IPS DF 4.7 (cell line): ENCODE results near the gene PRKAG2.
"Not testable (repeated sequence)": the region's sequence is repeated elsewhere in the genome, so short reads cannot be mapped to it uniquely, and the experiment has no call there.

ENCODE experiments used
- DNase-seq: peaks from one replicate; pipeline ENCODE4 v3.0.0-alpha.2; 2013; ENCODE audit warnings: low spot score; ENCODE audit errors: extremely low read depth

The PRKAG2 gene

GRCh38 chr7:151754142-151754590, 122.7 kb downstream of the PRKAG2 start:
- peak; percentile 94 for DNase-seq

DNA sequence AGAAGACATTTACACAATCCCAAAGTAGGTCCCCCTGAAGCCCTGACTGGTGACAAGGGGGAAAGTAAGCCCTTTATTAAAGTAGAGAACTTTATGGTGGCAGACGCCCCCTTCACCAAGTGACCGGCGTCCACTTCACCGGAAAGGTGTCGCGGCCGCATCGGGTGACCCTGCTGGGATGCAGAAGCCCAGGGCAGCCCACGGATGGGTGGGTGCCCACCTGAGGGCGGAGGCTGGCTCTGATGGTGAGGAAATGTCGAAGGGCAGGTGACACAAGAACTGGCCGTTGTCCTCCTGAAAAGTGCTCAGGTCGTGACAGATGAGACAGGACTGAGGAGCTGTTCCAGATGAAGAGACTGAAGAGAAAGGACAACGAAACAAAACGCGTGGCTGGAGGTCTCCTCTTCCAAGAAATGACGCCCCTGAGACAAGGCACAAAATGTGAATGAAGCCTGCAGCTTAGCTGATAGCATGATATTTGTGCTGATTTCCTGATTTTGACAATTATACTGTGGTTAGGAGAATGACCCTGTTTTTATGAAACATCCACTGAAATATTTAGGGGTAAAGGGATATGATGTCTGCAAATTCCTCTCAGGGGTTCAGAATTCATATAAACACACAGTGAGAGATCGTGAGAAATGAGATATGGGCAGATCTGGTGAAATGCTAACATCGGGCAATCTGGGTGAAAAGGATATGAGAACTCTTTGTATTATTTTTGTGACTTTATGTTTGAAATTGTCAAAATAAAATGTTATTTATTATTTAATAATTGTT, 123.9 kb downstream of the PRKAG2 start:
- DNase-seq = no peak

GRCh38 chr7:151752037-151752436, 124.9 kb downstream of the PRKAG2 start:
- no peak for DNase-seq

GRCh38 chr7:151748733-151749132, 128.2 kb downstream of the PRKAG2 start:
- DNase-seq = no peak

GRCh38 chr7:151748021-151748420, 128.9 kb downstream of the PRKAG2 start:
- DNase-seq = not testable (repeated sequence)

DNA sequence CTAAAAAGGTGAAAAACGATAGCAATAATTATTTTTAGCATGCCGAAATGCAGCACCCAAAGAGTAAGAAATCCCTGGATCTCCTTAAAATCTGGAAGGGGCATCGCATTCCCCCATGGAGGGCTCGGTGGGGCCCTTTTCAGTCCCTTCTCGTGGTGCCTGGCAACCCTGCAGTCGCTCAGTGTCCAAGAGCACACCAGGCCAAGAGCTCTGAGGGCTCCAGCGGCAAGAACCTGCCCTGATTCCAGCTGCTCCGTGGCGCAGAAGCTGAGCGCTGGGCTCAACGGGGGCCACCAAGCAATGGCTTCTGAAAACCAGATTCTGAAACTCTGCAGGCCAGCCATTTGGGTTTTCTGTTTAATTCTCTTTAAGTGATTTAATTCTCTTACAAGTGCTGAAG, 131.2 kb downstream of the PRKAG2 start:
- DNase-seq = no peak

GRCh38 chr7:151744656-151745638, 132.0 kb downstream of the PRKAG2 start:
- DNase-seq = no peak

DNA sequence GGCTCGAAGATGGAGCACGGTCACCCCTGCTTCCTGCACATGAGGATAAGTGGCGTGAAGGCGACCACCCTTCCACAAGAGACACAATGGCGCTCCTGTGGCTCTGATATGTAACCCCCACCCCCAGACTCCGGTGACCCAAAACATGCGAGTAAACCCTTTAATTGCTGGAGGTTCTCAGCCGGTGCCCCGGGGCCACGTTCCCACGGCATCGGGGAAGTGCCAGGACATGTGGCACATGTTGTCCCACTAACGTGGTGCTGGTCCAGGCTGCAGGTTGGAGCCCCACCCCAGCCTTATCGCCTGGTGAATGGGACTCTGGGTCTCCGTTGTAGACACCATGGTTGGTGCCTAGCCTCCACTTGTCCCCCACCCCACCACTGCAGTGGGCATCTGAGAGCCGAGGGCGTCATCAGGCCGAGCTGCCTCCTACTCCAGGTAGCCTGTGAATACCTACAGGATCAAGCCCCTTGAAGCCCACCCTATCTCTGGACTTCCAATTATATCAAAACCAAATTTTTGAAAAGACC, 132.8 kb downstream of the PRKAG2 start:
- no peak for DNase-seq

GRCh38 chr7:151743481-151743983, 133.4 kb downstream of the PRKAG2 start:
- DNase-seq = no peak

GRCh38 chr7:151742713-151743480, 134.0 kb downstream of the PRKAG2 start:
- no peak for DNase-seq

GRCh38 chr7:151741585-151741984, 135.3 kb downstream of the PRKAG2 start:
- DNase-seq = no peak

GRCh38 chr7:151740081-151740851, 136.6 kb downstream of the PRKAG2 start:
- DNase-seq = no peak

- DNase-seq = no peak
Observed at GRCh38 chr7:151738925-151739324, 138.0 kb downstream of the PRKAG2 start.

GRCh38 chr7:151736403-151736909, 140.5 kb downstream of the PRKAG2 start:
- DNase-seq = no peak

GRCh38 chr7:151735851-151736402, 141.0 kb downstream of the PRKAG2 start:
- no peak for DNase-seq

- no peak for DNase-seq
Observed at GRCh38 chr7:151735186-151735850, 141.6 kb downstream of the PRKAG2 start.

- DNase-seq = no peak
Observed at GRCh38 chr7:151732834-151733592, 143.9 kb downstream of the PRKAG2 start.

DNA sequence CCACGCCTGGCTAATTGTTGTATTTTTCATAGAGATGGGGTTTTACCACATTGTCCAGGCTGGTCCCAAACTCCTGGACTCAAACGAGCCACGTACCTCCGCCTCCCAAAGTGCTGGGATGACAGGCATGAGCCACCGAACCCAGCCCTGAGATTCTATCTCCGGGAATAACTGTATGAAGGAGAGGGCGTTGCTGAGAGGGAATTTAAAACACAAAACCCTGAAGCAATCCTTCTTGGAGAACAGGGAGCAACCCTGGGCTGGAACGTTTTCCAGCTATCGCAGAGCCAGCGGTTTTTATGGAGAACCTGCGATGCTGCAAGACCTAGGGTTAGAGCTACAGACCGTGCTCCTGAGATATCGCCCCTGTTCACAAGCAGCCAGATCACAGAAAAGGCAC, 144.6 kb downstream of the PRKAG2 start:
- DNase-seq = no peak
